ENCODE measurements around the gene NAA25.
"Not testable (repeated sequence)": the region's sequence is repeated elsewhere in the genome, so short reads cannot be mapped to it uniquely, and the experiment has no call there.

NAA25 gene

GRCh38 chr12:112005419-112006395 is 102.9 kb downstream of the NAA25 start:
- DNase-seq, result no peak

- DNase-seq, result no peak
Measured at GRCh38 chr12:112004041-112004440, 104.5 kb downstream of the NAA25 start.

GRCh38 chr12:112001576-112001975 is 107.0 kb downstream of the NAA25 start:
- DNase-seq, result no peak

- no peak for DNase-seq
Measured at GRCh38 chr12:112000820-112001219, 107.8 kb downstream of the NAA25 start.

GRCh38 chr12:111999129-111999528 is 109.5 kb downstream of the NAA25 start:
- DNase-seq, result not testable (repeated sequence)

- no peak for DNase-seq
Measured at GRCh38 chr12:111998015-111998414, 110.6 kb downstream of the NAA25 start.

GRCh38 chr12:111997300-111997699 is 111.3 kb downstream of the NAA25 start:
- DNase-seq, result no peak

GRCh38 chr12:111995782-111996480 is 112.7 kb downstream of the NAA25 start:
- no peak for DNase-seq

GRCh38 chr12:111994211-111995111 is 114.1 kb downstream of the NAA25 start:
- not testable (repeated sequence) for DNase-seq

GRCh38 chr12:111993292-111994150 is 115.1 kb downstream of the NAA25 start:
- DNase-seq, result no peak

GRCh38 chr12:111992464-111992863 is 116.1 kb downstream of the NAA25 start:
- no peak for DNase-seq

- DNase-seq, result no peak
Measured at GRCh38 chr12:111991946-111992345, 116.6 kb downstream of the NAA25 start.

GRCh38 chr12:111991535-111991934 is 117.0 kb downstream of the NAA25 start:
- DNase-seq, result no peak

- no peak for DNase-seq
Measured at GRCh38 chr12:111984820-111985219, 123.8 kb downstream of the NAA25 start.

GRCh38 chr12:111981987-111982386 is 126.6 kb downstream of the NAA25 start:
- no peak for DNase-seq

- DNase-seq, result no peak
Measured at GRCh38 chr12:111980598-111980997, 128.0 kb downstream of the NAA25 start.

GRCh38 chr12:111978545-111978944 is 130.0 kb downstream of the NAA25 start:
- DNase-seq, result no peak

- DNase-seq, result no peak
Measured at GRCh38 chr12:111976860-111977259, 131.7 kb downstream of the NAA25 start.

Measured in NCI-H1694 treated with DMSO at 0.1 percent for 48 hours (cell line).